Astrocyte (in vitro differentiated cells and primary cell): Measurements from ENCODE around the gene PTGR1.

Experiments used
- CTCF ChIP-seq: IDR thresholded peaks from 2 replicates; pipeline ENCODE4 v1.5.1; 2011; ENCODE audit warnings: low read depth, mild to moderate bottlenecking, inconsistent platforms, low read length, moderate library complexity; ENCODE audit not compliant: insufficient read depth
- EZH2 ChIP-seq: IDR thresholded peaks from 2 replicates; pipeline ENCODE4 v1.6.1; 2012; ENCODE audit warnings: mild to moderate bottlenecking, low read length, inconsistent platforms; ENCODE audit not compliant: insufficient read depth

GRCh38 chr9:111529787-111530186, 69.7 kb downstream of the PTGR1 start:
- no peak for TF ChIP-seq EZH2
- TF ChIP-seq CTCF: no peak
